ENCODE results near the gene POLH. TPM values are rescaled to one million over a fixed set of nuclear protein-coding genes. Genes with fewer than 3 reads are reported as not detected.

The POLH gene
- total and polyA plus RNA-seq, 2 of the 4 experiments (the other 2 are of a cell fraction): 13.3 to 26.0 TPM

DNA sequence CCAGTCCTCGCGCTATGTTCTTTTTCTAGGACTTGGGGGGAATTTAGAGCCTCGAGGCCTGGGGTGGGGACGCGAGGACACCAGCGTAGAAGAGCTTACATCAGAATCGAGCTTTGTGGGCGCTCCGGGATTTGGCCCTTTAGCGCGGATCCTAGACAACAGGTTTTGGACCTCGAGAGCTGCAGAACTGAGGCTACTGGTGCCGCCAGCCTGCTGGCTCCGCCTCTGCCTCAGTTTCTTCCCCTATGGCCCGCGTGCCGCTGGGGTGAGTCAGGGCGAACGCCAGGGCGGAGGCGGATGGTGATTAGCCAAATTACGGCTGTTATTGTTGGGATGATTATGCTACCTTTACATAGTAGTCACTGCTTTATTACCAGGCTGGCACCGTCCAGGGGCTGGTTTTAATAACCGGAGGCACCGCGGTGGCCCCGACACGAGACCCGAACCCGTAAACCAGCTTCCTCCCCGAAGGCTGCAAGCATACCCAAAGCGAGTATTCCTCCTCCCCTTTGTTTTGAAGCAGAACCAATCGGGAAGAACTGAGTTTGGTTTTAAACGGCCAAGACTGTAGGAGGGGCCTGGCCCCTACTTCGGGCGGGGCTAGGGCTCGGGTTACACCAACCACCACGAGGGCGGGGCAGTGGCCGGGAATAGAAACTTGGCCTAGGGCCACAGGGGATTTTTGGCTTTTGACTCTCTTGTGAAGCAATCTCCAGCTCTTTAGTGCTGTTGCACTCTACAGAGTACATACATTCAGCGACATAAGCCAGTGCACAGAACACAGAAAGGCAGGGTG lies 53.7 kb downstream of the POLH start:
- Histone ChIP-seq H3K56ac (ENCODE audit: extremely low read depth, insufficient read depth, low read length) (peak overlapping the region; percentile 91), H3K18ac (ENCODE audit: low read depth, low read length) (peak overlapping the region; percentile 28), H2BK15ac (ENCODE audit: low read depth, low read length) (peak overlapping the region; percentile 73; the same call in 2 of the 3 replicates), H3K9me3 (ENCODE audit: control insufficient read depth, insufficient read depth, low read length) (no peaks in the 10 kb centered on the region), H4K8ac (ENCODE audit: low read depth in 2 of 2, low read length in 2 of 2) (peak overlapping the region; percentile 71 to 95), H2AK9ac (replicated peaks; ENCODE audit: low read depth, low read length, poor library complexity) (peak overlapping the region; percentile 90), H3K23ac (ENCODE audit: low read depth, low read length) (peak overlapping the region; percentile 95), H3K4me1 (ENCODE audit: control insufficient read depth, insufficient read depth, low read length) (peaks cover 8% of the 10 kb centered on the region), H2AK5ac (ENCODE audit: low read depth, low read length) (peak overlapping the region; percentile 79; the same call in 1 of the 2 replicates), H3K27me3 (ENCODE audit: control insufficient read depth, insufficient read depth, low read length) (no peaks in the 10 kb centered on the region), H2BK20ac (ENCODE audit: low read depth, low read length) (peak overlapping the region; percentile 76), H2AFZ (replicated peaks; ENCODE audit: low read length, poor library complexity) (peak overlapping the region; percentile 94), H3K9ac (ENCODE audit: low read depth, low read length) (peak overlapping the region; percentile 67), H3K79me1 (ENCODE audit: low read depth in 1 of 2, low read length in 2 of 2) (peaks cover 22 to 39% of the 10 kb centered on the region in 2 experiments), H3K27ac (ENCODE audit: insufficient read depth, low read length) (peak overlapping the region; percentile 82), H4K91ac (ENCODE audit: insufficient read depth, low read depth, low read length) (peak overlapping the region; percentile 86), H3K4me2 (ENCODE audit: low read depth, low read length) (peak overlapping the region; percentile 76), H4K5ac (ENCODE audit: low read depth, low read length) (peak overlapping the region; percentile 23), H2BK5ac (ENCODE audit: low read depth, low read length, poor library complexity, severe bottlenecking) (peak overlapping the region; percentile 87), H3K4ac (ENCODE audit: low read depth, low read length) (peak overlapping the region; percentile 94), H3K9me1 (ENCODE audit: insufficient read depth, low read length) (peaks cover 21% of the 10 kb centered on the region), H4K20me1 (ENCODE audit: insufficient read depth, low read length) (no peaks in the 10 kb centered on the region), H3K36me3 (ENCODE audit: control insufficient read depth, insufficient read depth, low read length) (peaks cover 15% of the 10 kb centered on the region), H3K4me3 (ENCODE audit: insufficient read depth, low read depth, low read length) (peak overlapping the region; percentile 46), H3K14ac (replicated peaks; ENCODE audit: low read depth, low read length) (peak overlapping the region; percentile 96), H2BK120ac (ENCODE audit: low read depth, low read length) (peak overlapping the region; percentile 86)
- peak; percentile 98 for DNase-seq
- intact Hi-C loops (cut with micrococcal nuclease) (loop anchor here (5.0 kb wide), 1 partner anchor 143 kb away; the partner anchor contains the start of gene VEGFA), in situ Hi-C loops (cut with MboI; ENCODE audit: low sequenced_read_pairs) (no loop called here), dilution Hi-C loops (cut with HindIII; ENCODE audit: low sequenced_read_pairs, unreplicated experiment) (no loop called here)
- peak; percentile 81 for ATAC-seq (ENCODE audit: low read depth)
- ChIA-PET CTCF (interaction anchor here (1.0 kb wide), 1 partner anchor 19 kb away, joined by 3 read pairs; no protein-coding TSS in a partner anchor), POLR2A (ENCODE audit: unreplicated experiment) (interaction anchor here (0.6 to 1.0 kb wide), 2 partner anchors 14 to 513 kb away, joined by 3 read pairs; no protein-coding TSS in a partner anchor)
- TF ChIP-seq RCOR1 (IDR thresholded peaks at IDR 0.05; ENCODE audit: insufficient replicate concordance, low read length) (no peak), MXI1 (IDR thresholded peaks at IDR 0.05; ENCODE audit: borderline replicate concordance, low read depth, low read length) (no peak; the same call in 1 of the 2 replicates), RFX5 (IDR thresholded peaks at IDR 0.05; ENCODE audit: low read depth, low read length) (no peak), CHD1 (IDR thresholded peaks at IDR 0.05; ENCODE audit: low read depth, low read length) (no peak), MAZ (IDR thresholded peaks at IDR 0.05; ENCODE audit: borderline replicate concordance, low read depth, low read length) (peak; percentile 96; the same call in 1 of the 2 replicates), BHLHE40 (IDR thresholded peaks at IDR 0.05; ENCODE audit: low read depth, low read length) (peak; percentile 27; the same call in 1 of the 2 replicates), USF2 (IDR thresholded peaks at IDR 0.05; ENCODE audit: low read depth, low read length) (peak; percentile 33; the same call in 1 of the 2 replicates), NFE2L2 (IDR thresholded peaks at IDR 0.05; ENCODE audit: low read depth, low read length) (no peak), POLR2A (IDR thresholded peaks at IDR 0.05; ENCODE audit: low read depth, low read length) (peak; percentile 60; the same call in 1 of the 2 replicates), SMC3 (IDR thresholded peaks at IDR 0.05; ENCODE audit: low read depth, low read length) (no peak), MAFK (IDR thresholded peaks at IDR 0.05; ENCODE audit: low read depth, low read length) (no peak), CEBPB (IDR thresholded peaks at IDR 0.05; ENCODE audit: low read depth, low read length) (peak; percentile 94), FOS (IDR thresholded peaks at IDR 0.05; ENCODE audit: low read depth, low read length) (0 out of 2 replicates have a peak, but pooled peaks have one; percentile 6)
- TF ChIP-seq, protein P1, sequence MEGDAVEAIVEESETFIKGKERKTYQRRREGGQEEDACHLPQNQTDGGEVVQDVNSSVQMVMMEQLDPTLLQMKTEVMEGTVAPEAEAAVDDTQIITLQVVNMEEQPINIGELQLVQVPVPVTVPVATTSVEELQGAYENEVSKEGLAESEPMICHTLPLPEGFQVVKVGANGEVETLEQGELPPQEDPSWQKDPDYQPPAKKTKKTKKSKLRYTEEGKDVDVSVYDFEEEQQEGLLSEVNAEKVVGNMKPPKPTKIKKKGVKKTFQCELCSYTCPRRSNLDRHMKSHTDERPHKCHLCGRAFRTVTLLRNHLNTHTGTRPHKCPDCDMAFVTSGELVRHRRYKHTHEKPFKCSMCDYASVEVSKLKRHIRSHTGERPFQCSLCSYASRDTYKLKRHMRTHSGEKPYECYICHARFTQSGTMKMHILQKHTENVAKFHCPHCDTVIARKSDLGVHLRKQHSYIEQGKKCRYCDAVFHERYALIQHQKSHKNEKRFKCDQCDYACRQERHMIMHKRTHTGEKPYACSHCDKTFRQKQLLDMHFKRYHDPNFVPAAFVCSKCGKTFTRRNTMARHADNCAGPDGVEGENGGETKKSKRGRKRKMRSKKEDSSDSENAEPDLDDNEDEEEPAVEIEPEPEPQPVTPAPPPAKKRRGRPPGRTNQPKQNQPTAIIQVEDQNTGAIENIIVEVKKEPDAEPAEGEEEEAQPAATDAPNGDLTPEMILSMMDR (conservative IDR thresholded peaks at IDR 0.05; ENCODE audit: low read depth, low read length): no peak
- WGBS, 2 experiments (ENCODE audit: extremely low coverage in 2 of 2, insufficient read length in 1 of 2): 0% methylated on average over 9 of the region's 41 CpGs; no CpG with 5 or more reads in 1 of the 2 experiments
- no TSS peak for BruUV-seq (replicated peaks)
